ENCODE measurements around the gene PCSK5. TPM values are rescaled to one million over a fixed set of nuclear protein-coding genes. Genes with fewer than 3 reads are reported as not detected.

PCSK5 gene
- total and polyA plus RNA-seq, 2 of the 8 experiments (the other 6 are each of a cell fraction or from before 2014, with no cell fraction given), result 5.5 to 10.7 TPM

DNA sequence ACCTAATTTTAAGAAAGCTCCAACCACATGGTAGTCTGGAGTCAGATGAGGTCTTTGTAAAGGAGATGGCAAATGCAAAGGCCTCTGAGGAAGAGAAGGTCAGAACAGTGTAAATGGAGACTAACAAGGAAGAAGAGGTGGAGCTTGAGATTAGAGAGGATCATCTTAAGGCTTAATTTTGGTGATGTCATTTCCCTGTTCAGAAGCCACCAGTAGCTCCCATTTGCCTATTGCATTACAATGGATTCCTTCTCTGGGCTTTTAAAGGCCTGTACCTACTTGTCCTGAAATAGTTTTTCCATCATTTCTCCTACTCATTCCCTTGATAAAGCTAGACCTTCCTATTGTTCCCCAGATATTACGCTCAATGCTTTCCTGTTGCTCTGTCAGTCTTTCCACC, 16.1 kb downstream of the PCSK5 start:
- POLR2A ChIA-PET (ENCODE audit: partially characterized antibody), result no interaction called here
- no peak for DNase-seq (ENCODE audit: low read depth in 1 of 2, low spot score in 2 of 2)

More for the DNA sequence above, 16.1 kb downstream of the PCSK5 start:
- no peak overlapping the region for H4K5ac ChIP-seq (ENCODE audit: insufficient read length, low read depth, low read length)
- H3K56ac ChIP-seq (replicated peaks; ENCODE audit: insufficient read length, low read depth, low read length), result no peak overlapping the region
- no peaks in the 10 kb centered on the region for H3K36me3 ChIP-seq (ENCODE audit: control insufficient read depth in 2 of 4, insufficient read depth in 4 of 4, low read length in 3 of 4)
- H2BK120ac ChIP-seq (replicated peaks; ENCODE audit: low read depth, low read length), result no peak overlapping the region
- H2BK15ac ChIP-seq (ENCODE audit: low read length), result no peak overlapping the region
- WGBS, 2 experiments (ENCODE audit: extremely low coverage in 1 of 2, insufficient coverage in 1 of 2, insufficient read length in 1 of 2, insufficient replicate concordance in 2 of 2, low coverage in 1 of 2, low lambda C conversion rate in 2 of 2, missing lambda C conversion rate in 1 of 2), result 86% methylated on average over 1 of the region's 1 CpG; no CpG with 5 or more reads in 1 of the 2 experiments
- H3K27ac ChIP-seq (ENCODE audit: low read depth, low read length), result no peak overlapping the region
- H2AFZ ChIP-seq (ENCODE audit: low read length), result no peak overlapping the region
- no peak overlapping the region for H3K14ac ChIP-seq (ENCODE audit: insufficient read length)
- peaks cover 0 to 2% of the 10 kb centered on the region in 2 experiments for H4K20me1 ChIP-seq (replicated peaks in 1 of 2; ENCODE audit: control insufficient read depth in 1 of 2, insufficient read depth in 2 of 2, low read length in 2 of 2)
- H2BK5ac ChIP-seq (ENCODE audit: low read depth, low read length), result no peak overlapping the region
- H3K4me1 ChIP-seq (replicated peaks in 1 of 4; ENCODE audit: control insufficient read depth in 3 of 4, insufficient read depth in 4 of 4, low read length in 3 of 4), result peaks cover 0 to 5% (median 2%) of the 10 kb centered on the region in 4 experiments; a peak in 1 of 7 replicates
- TF ChIP-seq RBBP5 (IDR thresholded peaks at IDR 0.05; ENCODE audit: borderline replicate concordance, low read depth, low read length), result no peak
- TF ChIP-seq EZH2 (IDR thresholded peaks at IDR 0.05; ENCODE audit: low read depth, low read length, severe bottlenecking), result no peak
- TF ChIP-seq RFX5 (IDR thresholded peaks at IDR 0.05; ENCODE audit: borderline replicate concordance, low read depth, low read length), result no peak
- TF ChIP-seq CREB1 (IDR thresholded peaks at IDR 0.05), result no peak
- TF ChIP-seq YY1 (IDR thresholded peaks at IDR 0.05; ENCODE audit: low read depth, low read length), result no peak
- TF ChIP-seq CHD1 (IDR thresholded peaks at IDR 0.05; ENCODE audit: low read depth, low read length), result no peak
- no peak for TF ChIP-seq RXRA (IDR thresholded peaks at IDR 0.05; ENCODE audit: insufficient read depth, low read depth, low read length)
- no peak for TF ChIP-seq JUN (IDR thresholded peaks at IDR 0.05; ENCODE audit: low read depth, low read length)
- no peak for TF ChIP-seq KDM5A (IDR thresholded peaks at IDR 0.05; ENCODE audit: low read length)
- TF ChIP-seq TAF7 (optimal IDR thresholded peaks at IDR 0.05; ENCODE audit: borderline replicate concordance, low read depth, low read length), result no peak
- TF ChIP-seq GABPA (IDR thresholded peaks at IDR 0.05; ENCODE audit: borderline replicate concordance, insufficient read depth, low read length), result no peak
- TF ChIP-seq PHF8 (conservative IDR thresholded peaks at IDR 0.05; ENCODE audit: low read depth, low read length), result no peak
- CTCF ChIA-PET (ENCODE audit: partially characterized antibody), result interaction anchor here (0.7 to 1.0 kb wide), 2 partner anchors 23 to 53 kb away, joined by 3 to 4 read pairs; no protein-coding TSS in a partner anchor
- H2BK20ac ChIP-seq (ENCODE audit: low read length), result no peak overlapping the region
- no peaks in the 10 kb centered on the region for H3K23me2 ChIP-seq (ENCODE audit: low read depth, low read length)
- H3K79me1 ChIP-seq (ENCODE audit: low read depth, low read length), result peaks cover 5% of the 10 kb centered on the region; the same call in 1 of the 2 replicates
- no peak overlapping the region for H3K4me2 ChIP-seq (ENCODE audit: insufficient read depth in 1 of 2, low read depth in 2 of 2, low read length in 2 of 2)
- FAIRE-seq, result peak; percentile 24
- H3K18ac ChIP-seq (ENCODE audit: extremely low read depth, low read length), result no peak overlapping the region
- no peak overlapping the region for H4K91ac ChIP-seq (replicated peaks; ENCODE audit: insufficient read length, low read length)
- no peak overlapping the region for H2AK5ac ChIP-seq (ENCODE audit: low read depth, low read length)
- no peak overlapping the region for H3K23ac ChIP-seq (ENCODE audit: insufficient read length)
- no peak overlapping the region for H4K8ac ChIP-seq (ENCODE audit: extremely low read depth, insufficient read depth, low read length)
- no peak overlapping the region for H3K4ac ChIP-seq (replicated peaks; ENCODE audit: insufficient read length, low read depth, low read length)
- peaks cover 0 to 70% of the 10 kb centered on the region in 2 experiments; a peak in 2 of 4 replicates for H3K79me2 ChIP-seq (ENCODE audit: control insufficient read depth in 1 of 2, insufficient read depth in 2 of 2, low read length in 2 of 2)
- no peak overlapping the region for H3K4me3 ChIP-seq (ENCODE audit: extremely low read depth in 1 of 4, insufficient read depth in 2 of 4, low read depth in 3 of 4, low read length in 4 of 4)
- no peaks in the 10 kb centered on the region for H3K9me3 ChIP-seq (ENCODE audit: insufficient read depth in 2 of 2, low read depth in 1 of 2, low read length in 1 of 2)
- no peaks in the 10 kb centered on the region for H3K27me3 ChIP-seq (replicated peaks in 1 of 4; ENCODE audit: control insufficient read depth in 3 of 4, extremely low read depth in 1 of 4, insufficient read depth in 3 of 4, low read length in 3 of 4)
- no peak overlapping the region for H2BK12ac ChIP-seq (ENCODE audit: low read depth, low read length)
- H3K9ac ChIP-seq (replicated peaks in 1 of 4; ENCODE audit: extremely low read depth in 1 of 4, low read depth in 3 of 4, low read length in 3 of 4), result no peak overlapping the region
